ENCODE measurements around the gene GLYAT.

- TF ChIP-seq CTCF (IDR thresholded peaks at IDR 0.05) (no peak), EZH2 (IDR thresholded peaks at IDR 0.05) (no peak)
These were observed 30.8 kb upstream of the GLYAT start for GRCh38 chr11:58762284-58763119.

Measured in neural progenitor cell (in vitro differentiated cells).